HG03571 (cell line): ENCODE results near the gene LLGL2.

Experiments used
- ATAC-seq: cut with Tn5 transposase; IDR thresholded peaks from one replicate; pipeline ENCODE4 v1.9.1; 2021; ENCODE audit not compliant: unreplicated experiment

Gene LLGL2

DNA sequence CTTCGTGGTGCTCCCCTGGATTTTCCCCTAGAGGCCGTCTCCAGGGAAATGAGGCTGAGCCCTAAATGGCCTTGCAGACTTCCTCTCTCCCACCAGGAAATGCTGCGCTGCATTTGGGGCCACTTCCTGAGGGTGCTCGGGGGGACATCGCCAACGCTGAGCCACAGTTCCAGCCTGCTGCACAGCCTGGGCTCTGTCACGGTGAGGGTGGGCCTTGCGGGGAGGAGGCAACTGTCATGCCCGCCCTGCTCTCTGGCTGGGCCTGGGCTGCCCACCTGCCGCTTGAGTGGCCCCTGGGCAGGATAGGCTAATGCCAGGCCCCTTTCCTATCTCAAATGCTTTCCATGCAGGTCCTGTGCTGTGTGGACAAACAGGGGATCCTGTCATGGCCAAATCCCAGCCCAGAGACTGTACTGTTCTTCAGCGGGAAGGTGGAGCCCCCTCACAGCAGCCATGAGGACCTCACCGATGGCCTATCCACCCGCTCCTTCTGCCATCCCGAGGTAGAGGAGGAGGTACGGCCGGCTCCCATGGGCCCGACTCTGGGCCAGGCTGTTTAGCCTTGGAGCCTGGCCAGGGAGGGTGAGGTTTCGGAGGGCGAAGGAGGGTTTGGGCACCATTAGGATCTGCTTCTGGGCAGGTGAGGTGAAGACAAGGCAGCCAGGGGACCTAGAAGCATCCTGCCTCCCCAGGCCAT is 34.4 kb upstream of the LLGL2 start:
- ATAC-seq: no peak

DNA sequence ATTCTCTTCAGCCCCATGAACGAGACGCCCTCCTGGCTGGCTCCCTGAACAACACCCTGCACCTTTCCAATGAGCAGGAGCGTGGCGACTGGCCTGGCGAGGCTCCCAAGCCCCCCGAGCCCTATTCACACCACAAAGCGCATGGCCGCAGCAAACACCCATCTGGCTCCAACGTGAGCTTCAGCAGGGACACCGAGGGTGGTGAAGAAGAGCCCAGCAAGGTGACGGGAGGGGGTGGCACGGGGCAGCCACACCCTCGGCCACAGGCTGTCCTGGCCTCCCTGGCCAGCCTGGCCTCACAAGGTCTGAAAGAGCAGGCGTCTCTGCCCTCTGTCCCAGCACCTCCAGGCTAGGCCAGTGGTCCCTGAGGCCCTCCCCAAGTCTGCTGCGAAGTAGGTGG is 33.8 kb upstream of the LLGL2 start:
- no peak for ATAC-seq

DNA sequence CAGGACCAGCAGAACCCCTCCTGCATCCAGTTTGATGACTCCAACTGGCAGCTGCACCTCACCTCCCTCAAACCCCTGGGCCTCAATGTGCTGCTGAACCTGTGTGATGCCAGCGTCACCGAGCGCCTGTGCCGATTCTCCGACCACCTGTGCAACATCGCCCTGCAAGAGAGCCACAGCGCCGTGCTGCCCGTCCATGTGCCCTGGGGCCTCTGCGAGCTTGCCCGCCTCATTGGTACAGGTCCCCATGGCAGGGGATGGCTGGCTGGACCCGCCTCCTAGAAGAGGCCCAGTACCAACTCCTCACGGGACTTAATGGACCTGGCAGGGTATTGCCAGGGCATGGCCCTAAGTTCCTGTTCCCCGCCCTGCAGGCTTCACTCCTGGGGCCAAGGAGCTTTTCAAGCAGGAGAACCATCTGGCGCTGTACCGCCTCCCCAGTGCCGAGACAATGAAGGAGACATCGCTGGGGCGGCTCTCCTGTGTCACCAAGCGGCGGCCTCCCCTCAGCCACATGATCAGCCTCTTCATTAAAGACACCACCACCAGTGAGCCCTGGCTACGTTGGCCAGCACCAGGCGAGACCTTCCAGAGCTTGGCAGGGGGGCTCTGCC is 32.8 kb upstream of the LLGL2 start:
- ATAC-seq: no peak

DNA sequence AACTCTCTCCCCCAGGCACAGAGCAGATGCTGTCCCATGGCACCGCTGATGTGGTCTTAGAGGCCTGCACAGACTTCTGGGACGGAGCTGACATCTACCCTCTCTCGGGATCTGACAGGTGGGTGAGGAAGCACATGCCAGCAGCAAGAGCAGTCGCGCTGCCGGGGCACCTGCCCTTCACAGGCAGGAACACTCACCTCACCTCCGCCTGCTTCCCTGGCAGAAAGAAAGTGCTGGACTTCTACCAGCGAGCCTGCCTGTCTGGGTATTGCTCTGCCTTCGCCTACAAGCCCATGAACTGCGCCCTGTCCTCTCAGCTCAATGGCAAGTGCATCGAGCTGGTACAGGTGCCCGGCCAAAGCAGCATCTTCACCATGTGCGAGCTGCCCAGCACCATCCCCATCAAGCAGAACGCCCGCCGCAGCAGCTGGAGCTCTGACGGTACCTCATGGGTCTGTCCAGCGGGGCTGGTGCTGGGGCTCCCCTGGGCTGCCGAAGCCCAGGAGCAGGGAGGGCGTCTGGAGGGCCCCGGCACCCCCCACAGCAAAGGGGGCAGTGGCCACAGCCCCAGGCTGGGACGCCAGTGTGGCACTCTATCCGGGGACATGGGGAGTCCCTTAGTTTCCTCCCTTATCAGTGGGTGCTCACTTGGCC is 31.9 kb upstream of the LLGL2 start:
- ATAC-seq: no peak

DNA sequence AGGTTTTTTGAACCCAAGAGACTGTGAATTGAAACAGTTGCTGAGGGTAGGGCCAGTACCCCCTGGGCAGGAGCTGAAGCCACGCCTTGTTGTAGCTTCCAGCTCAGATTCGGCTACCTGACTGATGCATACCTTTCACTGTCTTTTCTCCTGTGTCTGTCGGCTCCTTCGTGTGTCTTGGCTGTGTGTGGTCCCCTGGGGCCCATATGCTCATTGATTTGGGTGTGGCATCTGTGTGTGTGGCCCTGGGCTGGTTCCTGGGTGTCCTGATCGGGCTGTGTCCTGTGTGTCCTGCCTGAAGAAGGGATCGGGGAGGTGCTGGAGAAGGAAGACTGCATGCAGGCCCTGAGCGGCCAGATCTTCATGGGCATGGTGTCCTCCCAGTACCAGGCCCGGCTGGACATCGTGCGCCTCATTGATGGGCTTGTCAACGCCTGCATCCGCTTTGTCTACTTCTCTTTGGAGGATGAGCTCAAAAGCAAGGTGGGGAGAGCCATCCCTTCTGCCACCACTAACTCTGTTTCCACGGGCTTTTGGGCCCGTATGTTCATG is 31.1 kb upstream of the LLGL2 start:
- no peak for ATAC-seq

DNA sequence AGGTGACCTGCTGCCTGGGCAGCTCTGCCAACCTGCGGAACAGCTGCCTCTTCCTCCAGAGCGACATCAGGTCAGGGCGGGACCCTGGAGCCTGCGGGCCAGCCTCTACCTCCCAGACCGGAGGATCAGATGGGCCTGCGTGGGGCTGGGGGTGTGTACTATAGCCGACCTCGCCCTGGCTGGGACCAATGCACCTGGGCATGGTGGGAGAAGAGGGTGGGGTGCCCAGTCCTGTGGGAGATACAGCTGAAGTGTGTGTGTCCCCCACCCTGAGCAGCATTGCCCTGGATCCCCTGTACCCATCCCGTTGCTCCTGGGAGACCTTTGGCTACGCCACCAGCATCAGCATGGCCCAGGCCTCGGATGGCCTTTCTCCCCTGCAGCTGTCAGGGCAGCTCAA is 29.5 kb upstream of the LLGL2 start:
- no peak for ATAC-seq

DNA sequence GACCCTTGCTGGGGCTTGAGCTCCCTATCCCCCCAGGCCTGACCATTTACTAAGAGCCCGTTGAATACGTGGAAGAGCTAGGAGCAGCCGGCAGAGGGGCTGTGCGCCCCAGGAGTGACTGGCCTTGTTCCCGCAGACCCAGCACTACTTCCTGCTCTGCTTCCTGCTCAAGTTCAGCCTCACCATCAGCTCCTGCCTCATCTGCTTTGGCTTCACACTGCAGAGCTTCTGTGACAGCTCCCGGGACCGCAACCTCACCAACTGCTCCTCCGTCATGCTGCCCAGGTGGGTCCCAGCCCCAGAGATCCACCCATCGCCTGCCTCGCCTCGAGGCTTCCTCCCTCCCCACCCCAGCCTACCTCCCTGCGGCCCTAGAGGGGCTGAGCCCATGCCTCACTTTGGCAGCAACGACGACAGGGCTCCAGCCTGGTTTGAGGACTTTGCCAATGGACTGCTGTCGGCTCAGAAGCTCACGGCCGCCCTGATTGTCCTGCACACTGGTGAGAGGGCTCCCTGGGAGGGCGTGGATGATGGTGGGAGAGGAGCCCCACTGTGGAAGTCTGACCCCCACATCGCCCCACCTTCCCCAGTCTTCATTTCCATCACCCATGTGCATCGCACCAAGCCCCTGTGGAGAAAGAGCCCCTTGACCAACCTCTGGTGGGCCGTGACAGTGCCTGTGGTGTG is 27.3 kb upstream of the LLGL2 start:
- ATAC-seq: no peak

DNA sequence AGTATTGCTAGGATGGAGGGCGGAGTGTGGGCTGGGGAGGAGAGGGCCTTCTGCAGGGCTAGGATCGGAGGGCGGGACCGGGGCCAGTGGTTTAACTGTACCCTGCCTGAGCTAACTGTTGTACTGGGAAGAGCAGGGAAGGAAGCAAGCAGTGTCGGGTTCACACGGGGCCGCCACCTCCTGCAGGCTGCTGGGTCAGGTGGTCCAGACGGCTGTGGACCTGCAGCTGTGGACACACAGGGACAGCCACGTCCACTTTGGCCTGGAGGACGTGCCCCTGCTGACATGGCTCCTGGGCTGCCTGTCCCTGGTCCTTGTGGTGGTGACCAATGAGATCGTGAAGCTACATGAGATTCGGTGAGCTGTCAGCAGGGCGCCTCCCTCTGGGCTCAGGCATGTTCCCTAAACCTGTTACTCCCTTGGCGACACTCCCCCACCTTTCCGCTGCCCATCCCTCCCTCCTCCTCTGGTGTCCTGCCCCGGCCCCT is 26.7 kb upstream of the LLGL2 start:
- no peak for ATAC-seq

DNA sequence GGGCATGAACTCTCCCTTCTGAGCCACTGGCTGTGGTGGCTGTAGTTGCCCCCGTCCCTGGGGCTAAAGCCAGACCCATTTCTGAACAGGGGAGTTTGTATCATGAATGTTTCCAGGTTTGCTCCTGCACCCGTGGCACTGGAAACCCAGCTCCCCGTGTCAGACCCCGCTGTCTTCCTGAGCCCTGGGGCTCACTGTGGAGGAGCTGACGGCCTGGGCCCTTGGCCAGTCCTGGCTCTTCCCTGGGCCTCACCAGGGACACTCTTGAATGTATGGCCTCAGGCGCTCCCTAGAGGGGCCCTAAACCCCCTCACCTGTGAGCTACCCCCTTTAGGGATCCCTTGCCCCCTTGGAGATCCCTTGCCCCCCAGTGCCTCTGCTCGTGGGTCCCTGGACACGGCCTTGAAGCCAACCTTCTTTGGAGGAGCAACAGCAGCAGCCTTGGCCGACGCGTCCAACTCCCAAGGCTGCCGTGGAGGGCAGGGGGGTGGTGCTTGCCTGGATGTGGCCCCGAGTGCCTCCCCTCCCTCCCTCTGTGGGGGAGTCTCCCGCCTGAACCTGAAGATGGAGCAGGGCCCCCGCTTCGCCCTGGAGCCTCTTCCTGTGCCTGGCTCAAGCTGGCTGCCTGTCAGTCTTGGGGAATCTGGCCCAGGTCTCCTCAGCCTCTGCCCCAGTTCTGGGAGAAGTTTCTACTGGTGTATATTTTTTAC is 26.0 kb upstream of the LLGL2 start:
- no peak for ATAC-seq

DNA sequence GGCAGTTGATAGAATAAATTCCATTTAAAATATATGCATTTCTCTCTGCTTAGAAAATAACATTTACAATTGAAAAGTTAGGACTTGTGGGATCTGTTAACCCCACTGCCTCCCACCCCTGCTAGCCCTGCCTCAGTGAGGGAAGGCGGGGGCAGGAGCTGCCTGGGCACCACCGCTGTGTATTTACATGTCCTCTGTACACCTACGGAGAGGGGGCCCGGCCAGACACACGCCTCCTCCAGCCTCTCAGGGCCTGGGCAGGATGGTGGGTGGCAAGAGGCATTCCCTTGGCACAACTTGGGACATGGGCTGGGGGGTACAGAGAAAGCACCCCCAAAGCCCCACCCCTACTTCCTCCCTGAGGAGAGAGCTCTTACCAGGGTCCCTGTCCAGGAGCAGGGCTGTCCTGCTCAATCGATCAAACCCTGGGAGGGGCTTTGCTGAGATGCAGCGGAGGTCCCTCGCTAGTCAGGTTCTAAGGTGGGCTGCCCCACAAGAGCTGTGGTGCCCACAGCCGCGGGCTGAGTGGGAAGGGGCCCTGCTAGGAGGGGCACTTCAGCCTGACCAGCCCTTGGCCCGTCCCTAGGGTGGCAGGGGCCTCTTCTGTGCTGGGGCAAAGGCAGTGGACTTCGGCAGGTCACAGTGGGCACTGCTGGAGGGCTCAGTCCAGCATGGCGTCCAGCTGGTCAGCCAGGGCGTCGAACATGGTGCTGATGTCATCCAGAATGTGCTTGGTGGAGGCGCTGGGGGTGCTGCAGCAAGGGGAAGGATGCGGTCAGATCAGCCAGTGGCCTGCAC is 24.9 kb upstream of the LLGL2 start:
- no peak for ATAC-seq

DNA sequence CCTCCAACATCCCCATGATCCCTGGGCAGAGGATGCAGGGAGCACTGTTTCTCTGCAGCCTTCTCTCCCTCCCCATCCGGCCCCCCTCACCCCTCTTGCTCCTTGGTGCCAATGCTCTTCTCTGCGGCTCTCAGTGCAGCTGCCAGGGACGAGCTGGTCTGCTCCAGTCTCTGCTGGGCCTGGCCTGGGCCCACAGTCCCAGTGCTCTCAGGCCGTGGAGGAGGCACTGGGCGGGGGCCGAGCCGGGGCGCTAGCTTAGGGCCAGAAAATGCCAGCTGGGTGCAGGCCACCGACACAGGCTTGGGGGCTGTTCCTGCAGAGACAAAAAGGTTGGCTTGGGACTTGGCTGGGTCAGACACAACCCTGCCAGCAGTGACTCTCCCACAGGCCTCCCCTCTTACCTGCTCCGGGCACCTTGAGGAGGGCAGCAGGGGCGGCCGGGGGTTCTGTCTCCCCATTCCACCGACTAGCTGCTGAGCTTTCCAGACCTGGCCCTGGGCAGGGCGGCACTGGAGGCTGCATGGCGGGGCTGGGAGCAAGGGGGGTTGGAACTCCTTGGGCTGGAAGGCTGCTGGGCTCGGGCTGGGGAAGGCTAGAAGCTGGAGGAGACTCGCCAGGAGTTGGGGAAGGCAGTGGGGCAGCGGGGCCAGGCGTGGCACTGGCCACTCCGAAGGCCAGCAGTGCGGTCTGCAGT is 24.0 kb upstream of the LLGL2 start:
- ATAC-seq: no peak

DNA sequence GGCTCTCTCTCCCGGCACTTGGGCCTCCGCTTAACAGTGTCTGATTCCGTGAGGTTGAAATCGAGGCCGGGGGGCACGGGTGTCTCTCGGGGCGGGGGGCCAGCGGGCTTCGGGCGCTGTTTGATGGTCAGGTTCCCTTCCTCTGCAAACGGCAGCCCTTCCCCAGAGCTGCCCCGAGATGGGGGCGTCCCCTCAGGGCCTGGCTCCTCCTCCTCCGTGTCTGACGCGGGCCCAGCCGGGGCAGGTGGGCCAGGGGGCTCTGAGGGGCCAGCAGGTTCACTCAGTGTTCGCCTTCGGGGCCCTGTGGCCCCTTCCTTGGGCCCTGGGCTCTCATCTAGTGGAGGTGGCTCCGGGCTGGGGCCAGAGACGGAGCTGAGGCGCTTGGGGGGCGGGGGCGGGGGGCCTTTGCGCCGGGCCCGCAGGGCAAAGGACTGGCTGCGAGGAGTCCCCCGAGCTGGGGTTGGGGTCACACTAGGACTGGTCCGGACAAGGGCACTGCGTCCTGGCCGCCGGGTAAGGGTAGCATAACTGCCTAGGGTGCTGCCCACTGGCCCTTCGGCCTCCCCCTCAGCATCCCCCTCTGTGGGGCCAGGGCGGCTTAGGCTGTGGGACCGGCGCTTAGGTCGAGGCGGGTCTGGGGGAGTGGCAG is 23.3 kb upstream of the LLGL2 start:
- ATAC-seq: no peak

DNA sequence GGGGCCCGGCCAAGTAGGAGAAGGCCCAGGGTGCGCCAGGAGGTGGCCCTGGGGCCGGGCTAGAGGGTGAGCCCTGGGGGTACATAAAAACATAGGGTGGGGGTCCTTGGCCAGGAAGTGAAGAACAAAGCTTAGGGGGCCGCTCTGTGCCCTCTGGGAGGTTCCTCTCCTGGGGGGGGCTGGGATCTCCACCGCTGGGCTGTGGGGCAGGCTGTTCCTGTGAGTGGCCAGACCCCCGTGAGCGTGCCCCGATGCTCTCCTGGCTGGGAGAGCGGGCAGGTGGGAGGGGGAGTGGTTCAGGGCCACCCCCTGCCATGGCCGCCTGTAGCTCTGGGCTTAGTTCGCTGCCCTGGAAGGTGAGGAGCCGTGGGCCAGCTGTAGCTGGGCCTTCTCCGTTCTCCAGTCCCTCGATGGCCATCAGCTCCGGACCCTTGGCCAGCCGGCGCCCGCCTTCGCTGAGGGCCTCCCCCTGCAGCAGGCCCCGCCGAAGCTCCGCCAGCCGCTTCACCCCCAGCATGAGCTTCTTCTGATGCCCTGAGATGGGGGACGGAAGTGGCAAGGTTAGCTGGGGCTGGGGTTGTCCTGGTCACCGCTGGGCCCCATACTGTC is 22.7 kb upstream of the LLGL2 start:
- ATAC-seq: no peak

DNA sequence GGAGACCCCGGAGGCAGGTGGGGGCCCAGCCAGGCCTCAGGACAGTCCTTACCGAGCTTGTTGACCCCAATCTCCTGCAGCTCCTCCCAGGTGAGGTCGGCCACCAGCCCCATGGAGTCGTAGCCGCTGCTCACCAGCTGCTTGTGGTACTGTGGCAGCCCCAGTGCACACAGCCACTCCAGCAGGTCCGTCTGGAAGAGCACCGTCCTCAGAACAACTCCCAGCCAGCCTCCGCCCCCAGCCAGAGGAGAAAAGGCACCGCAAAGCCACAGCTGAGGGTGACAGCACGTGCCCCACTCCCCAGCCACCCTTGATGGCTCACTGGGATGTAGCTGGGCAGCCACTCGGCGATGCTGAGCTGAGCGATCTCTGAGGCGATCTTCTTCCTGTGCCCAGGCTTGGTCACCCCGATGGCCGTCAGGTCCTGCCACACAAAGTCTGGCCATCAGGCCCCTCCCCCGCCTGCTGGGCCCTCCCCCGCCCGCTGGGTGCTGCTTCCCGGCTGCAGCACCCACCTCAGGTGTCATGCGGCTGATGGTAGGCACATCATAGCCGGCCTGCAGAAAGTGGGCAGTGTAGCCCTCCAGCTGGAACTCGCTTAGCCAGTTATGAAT is 22.1 kb upstream of the LLGL2 start:
- no peak for ATAC-seq

DNA sequence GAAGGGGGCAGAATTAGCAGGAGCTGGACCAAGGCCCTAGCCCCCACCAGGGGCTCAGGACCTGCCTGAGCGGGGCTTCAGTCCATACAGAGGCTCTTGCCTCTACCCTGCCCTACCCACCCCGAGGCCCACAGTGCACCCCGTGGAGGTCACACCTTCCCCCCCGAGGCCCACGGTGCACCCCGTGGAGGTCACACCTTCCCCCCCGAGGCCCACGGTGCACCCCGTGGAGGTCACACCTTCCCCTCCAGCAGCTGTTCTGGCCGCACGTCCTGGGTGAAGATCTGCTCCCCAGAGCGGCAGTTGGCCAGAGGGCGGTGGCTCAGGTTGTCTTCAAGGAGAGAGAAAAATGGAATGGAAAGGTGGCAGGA is 21.5 kb upstream of the LLGL2 start:
- ATAC-seq: no peak

DNA sequence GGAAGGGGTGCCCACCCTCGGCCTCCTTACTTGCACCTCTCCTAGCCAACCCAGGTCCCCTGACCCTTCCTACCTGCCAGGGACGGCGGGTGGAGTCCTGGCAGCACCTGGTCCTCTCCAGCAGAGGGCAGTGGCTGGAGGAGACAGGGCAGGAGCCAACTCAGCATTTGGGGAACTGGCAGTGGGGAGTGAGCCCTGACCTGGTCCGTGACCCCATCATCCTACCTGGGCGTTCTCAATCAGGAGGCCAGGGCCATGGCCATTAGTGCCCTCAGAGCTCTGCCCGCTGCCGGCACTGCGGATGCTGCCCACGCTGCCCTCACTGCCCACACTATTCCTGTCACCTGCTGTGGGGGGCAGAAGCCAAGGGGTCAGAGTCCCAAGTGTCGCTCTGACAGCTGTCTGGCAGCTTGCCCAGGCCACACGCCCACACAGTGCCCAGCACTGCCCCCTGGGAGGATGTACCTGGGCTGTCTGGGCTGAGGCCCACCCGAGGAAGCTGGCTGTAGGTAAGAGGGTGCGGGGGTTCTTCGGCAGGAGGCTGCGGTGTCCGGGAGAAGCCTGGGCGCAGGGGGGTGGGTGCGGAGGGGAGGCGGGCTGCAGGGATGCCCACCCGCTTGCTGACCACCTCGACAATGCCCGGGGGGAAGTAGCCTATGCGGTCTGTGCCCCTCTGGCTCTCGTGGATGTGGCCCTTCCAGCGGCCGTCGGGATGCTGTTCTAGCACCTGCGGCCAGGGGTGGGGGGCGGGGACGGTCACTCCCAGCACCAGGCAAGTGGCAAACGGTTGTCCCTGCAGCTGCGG is 20.9 kb upstream of the LLGL2 start:
- no peak for ATAC-seq

DNA sequence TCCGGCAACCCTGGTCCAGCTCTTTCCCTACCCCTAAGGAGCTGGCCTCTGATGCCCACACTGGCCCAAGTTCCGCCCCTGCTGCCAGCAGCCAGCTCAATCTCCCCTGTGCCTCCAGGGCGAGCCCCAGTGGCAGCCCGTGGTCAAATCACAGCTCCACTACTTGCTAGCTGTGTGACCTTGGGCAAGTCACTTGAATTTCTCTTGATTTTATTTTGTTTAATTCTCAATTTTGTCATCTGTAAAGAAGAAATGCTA is 20.4 kb upstream of the LLGL2 start:
- no peak for ATAC-seq

DNA sequence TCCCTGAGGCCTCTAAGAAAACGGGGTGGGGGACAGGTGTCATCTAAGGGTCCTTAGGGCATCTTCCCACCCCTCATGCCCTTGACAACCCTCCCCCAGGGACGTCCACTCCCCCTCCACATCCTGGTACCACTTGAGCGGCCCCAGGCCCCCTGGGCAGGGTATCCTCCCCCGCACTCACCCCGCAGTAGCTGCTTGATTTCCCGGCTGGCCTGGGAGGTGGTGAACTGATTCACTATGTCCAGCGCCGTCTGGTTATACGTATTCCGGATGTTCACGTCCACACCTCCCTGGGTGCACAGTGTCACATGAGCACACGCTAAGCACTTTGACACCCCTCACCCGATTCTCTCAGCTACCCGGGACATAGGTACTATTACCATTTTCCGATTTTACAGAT is 19.9 kb upstream of the LLGL2 start:
- ATAC-seq: no peak
